Sigmoid colon (tissue), 4 donors: ENCODE data around the gene SEC23A.
"Not testable (repeated sequence)": the region's sequence is repeated elsewhere in the genome, so short reads cannot be mapped to it uniquely, and the experiment has no call there.

Experiments
- EP300 ChIP-seq, 4 donors: sonication (generic); formaldehyde crosslinking; IDR thresholded peaks; one replicate each; pipeline ENCODE4 v1.6.1; 2017; ENCODE audit warnings: antibody characterized with exemption in 4 of 4
- POLR2A ChIP-seq, 2 donors: fragments of 450-650 bp; IDR thresholded peaks; one replicate each; pipeline ENCODE4 v1.6.1; 2016; ENCODE audit warnings: antibody characterized with exemption in 2 of 2, mild to moderate bottlenecking in 2 of 2, moderate library complexity in 2 of 2
- POLR2AphosphoS5 ChIP-seq, 4 donors: sonication (generic); formaldehyde crosslinking; IDR thresholded peaks; one replicate each; pipeline ENCODE4 v1.6.1; 2017; ENCODE audit warnings: antibody characterized with exemption in 4 of 4
- TF ChIP-seq, protein P1 (sequence below), 4 experiments: fragments of 450-650 bp in 3 of 4; fragments of 200-600 bp in 1 of 4; IDR thresholded peaks; one replicate each; pipeline ENCODE4 v1.5.1; 2016 to 2019; ENCODE audit warnings: antibody characterized with exemption in 4 of 4, mild to moderate bottlenecking in 3 of 4, moderate library complexity in 2 of 4

GRCh38 chr14:39052869-39053454 lies 50.1 kb downstream of the SEC23A start:
- TF ChIP-seq, protein P1, sequence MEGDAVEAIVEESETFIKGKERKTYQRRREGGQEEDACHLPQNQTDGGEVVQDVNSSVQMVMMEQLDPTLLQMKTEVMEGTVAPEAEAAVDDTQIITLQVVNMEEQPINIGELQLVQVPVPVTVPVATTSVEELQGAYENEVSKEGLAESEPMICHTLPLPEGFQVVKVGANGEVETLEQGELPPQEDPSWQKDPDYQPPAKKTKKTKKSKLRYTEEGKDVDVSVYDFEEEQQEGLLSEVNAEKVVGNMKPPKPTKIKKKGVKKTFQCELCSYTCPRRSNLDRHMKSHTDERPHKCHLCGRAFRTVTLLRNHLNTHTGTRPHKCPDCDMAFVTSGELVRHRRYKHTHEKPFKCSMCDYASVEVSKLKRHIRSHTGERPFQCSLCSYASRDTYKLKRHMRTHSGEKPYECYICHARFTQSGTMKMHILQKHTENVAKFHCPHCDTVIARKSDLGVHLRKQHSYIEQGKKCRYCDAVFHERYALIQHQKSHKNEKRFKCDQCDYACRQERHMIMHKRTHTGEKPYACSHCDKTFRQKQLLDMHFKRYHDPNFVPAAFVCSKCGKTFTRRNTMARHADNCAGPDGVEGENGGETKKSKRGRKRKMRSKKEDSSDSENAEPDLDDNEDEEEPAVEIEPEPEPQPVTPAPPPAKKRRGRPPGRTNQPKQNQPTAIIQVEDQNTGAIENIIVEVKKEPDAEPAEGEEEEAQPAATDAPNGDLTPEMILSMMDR (IDR thresholded peaks at IDR 0.05), result not testable (repeated sequence)
- TF ChIP-seq EP300, POLR2A, POLR2AphosphoS5 (IDR thresholded peaks at IDR 0.05): not testable (repeated sequence)
